GM23338 (cell line): ENCODE measurements around the gene TTC39A.
A peak's percentile ranks its signal among the peaks of the same experiment; 100 is the strongest.

Experiments used
- CREB1 ChIP-seq: fragments of 250-450 bp; sonication (Bioruptor Pico); IDR thresholded peaks from 2 replicates; pipeline ENCODE4 v1.5.0; 2020; ENCODE audit warnings: low read depth, mild to moderate bottlenecking, moderate library complexity
- CTCF ChIP-seq, 2 experiments: fragments of 200-600 bp in 1 of 2; sonication (generic) in 1 of 2; conservative IDR thresholded peaks; 2 replicates each; pipeline versions ENCODE4 v1.5.1 to v1.6.1; 2016 to 2017; ENCODE audit warnings: antibody characterized with exemption in 2 of 2, low read depth in 2 of 2, mild to moderate bottlenecking in 2 of 2, moderate library complexity in 1 of 2
- EZH2 ChIP-seq: fragments of 200-600 bp; sonication (generic); IDR thresholded peaks from one replicate; pipeline ENCODE4 v1.8.0; 2017; ENCODE audit warnings: antibody characterized with exemption, mild to moderate bottlenecking, low read depth; ENCODE audit not compliant: unreplicated experiment
- EZH2phosphoT487 ChIP-seq: fragments of 200-600 bp; sonication (generic); IDR thresholded peaks from one replicate; pipeline ENCODE4 v1.8.1; 2018; ENCODE audit warnings: antibody characterized with exemption; ENCODE audit not compliant: unreplicated experiment
- POLR2AphosphoS5 ChIP-seq: IDR thresholded peaks from 2 replicates; pipeline ENCODE4 v1.6.1; 2016; ENCODE audit warnings: antibody characterized with exemption, low read depth
- REST ChIP-seq: IDR thresholded peaks from one replicate; pipeline ENCODE4 v1.6.1; 2018; ENCODE audit warnings: antibody characterized with exemption; ENCODE audit not compliant: unreplicated experiment
- ZNF114 ChIP-seq: fragments of 250-450 bp; sonication (Bioruptor Pico); IDR thresholded peaks from 2 replicates; pipeline ENCODE4 v1.5.0; 2020; ENCODE audit warnings: mild to moderate bottlenecking, moderate library complexity

GRCh38 chr1:51316113-51316845 lies 14.1 kb downstream of the TTC39A start:
- TF ChIP-seq CTCF (conservative IDR thresholded peaks at IDR 0.05; ENCODE audit: low read depth in 2 of 2): peak in 1 of 2 experiments; percentile 22; a peak in 2 of 4 replicates
- TF ChIP-seq REST: no peak
- TF ChIP-seq EZH2phosphoT487: no peak
- no peak for TF ChIP-seq CREB1 (CRISPR knock-in tag)
- no peak for TF ChIP-seq POLR2AphosphoS5
- TF ChIP-seq EZH2: no peak
- no peak for TF ChIP-seq ZNF114
